ENCODE data around the gene SEMG2.

The SEMG2 gene

GRCh38 chr20:45183084-45183483 lies 38.1 kb upstream of the SEMG2 start:
- Histone ChIP-seq H2AFZ (ENCODE audit: low read length) (no peak overlapping the region), H3K4me2 (ENCODE audit: low read depth, low read length) (no peak overlapping the region), H3K9ac (ENCODE audit: low read length) (no peak overlapping the region), H3K4me1 (ENCODE audit: low read length) (no peaks in the 10 kb centered on the region), H3K9me2 (replicated peaks; ENCODE audit: insufficient read depth, low read length) (no peaks in the 10 kb centered on the region), H3K9me3 (replicated peaks; ENCODE audit: insufficient read depth, low read length) (no peaks in the 10 kb centered on the region), H3K27me3 (replicated peaks; ENCODE audit: insufficient read depth, low read length) (no peaks in the 10 kb centered on the region), H4K20me1 (ENCODE audit: insufficient read depth, low read length) (no peaks in the 10 kb centered on the region), H3K79me2 (ENCODE audit: low read length) (no peaks in the 10 kb centered on the region), H3F3A (ENCODE audit: insufficient read depth, low read length) (no peaks in the 10 kb centered on the region), H3K27ac (ENCODE audit: low read length) (no peak overlapping the region), H3K36me3 (replicated peaks; ENCODE audit: insufficient read depth, low read length) (no peaks in the 10 kb centered on the region), H3K4me3 (ENCODE audit: low read length) (no peak overlapping the region)
- TF ChIP-seq CTCF (IDR thresholded peaks at IDR 0.05; ENCODE audit: low read length), result no peak
- no peak for TF ChIP-seq EZH2phosphoT487 (IDR thresholded peaks at IDR 0.05; ENCODE audit: low read length)
- no peak for DNase-seq

- no peaks in the 10 kb centered on the region for H3K9me3 ChIP-seq (replicated peaks; ENCODE audit: insufficient read depth, low read length)
- no peak overlapping the region for H3K4me3 ChIP-seq (ENCODE audit: low read length)
Measured at GRCh38 chr20:45187693-45188092, 33.5 kb upstream of the SEMG2 start.

GRCh38 chr20:45189067-45189609 lies 32.0 kb upstream of the SEMG2 start:
- H3K79me2 ChIP-seq (ENCODE audit: low read length), result no peaks in the 10 kb centered on the region
- no peak overlapping the region for H3K9ac ChIP-seq (ENCODE audit: low read length)
- H3K4me3 ChIP-seq (ENCODE audit: low read length), result no peak overlapping the region
- H3K4me1 ChIP-seq (ENCODE audit: low read length), result no peaks in the 10 kb centered on the region
- no peaks in the 10 kb centered on the region for H3K36me3 ChIP-seq (replicated peaks; ENCODE audit: insufficient read depth, low read length)
- no peak overlapping the region for H3K4me2 ChIP-seq (ENCODE audit: low read depth, low read length)
- TF ChIP-seq EZH2 (optimal IDR thresholded peaks at IDR 0.05; ENCODE audit: low read depth, low read length), result no peak
- TF ChIP-seq EZH2phosphoT487 (IDR thresholded peaks at IDR 0.05; ENCODE audit: low read length), result no peak
- TF ChIP-seq CTCF (IDR thresholded peaks at IDR 0.05; ENCODE audit: low read length), result no peak
- no peak overlapping the region for H3K27ac ChIP-seq (ENCODE audit: low read length)
- no peak overlapping the region for H2AFZ ChIP-seq (ENCODE audit: low read length)
- no peaks in the 10 kb centered on the region for H3K27me3 ChIP-seq (replicated peaks; ENCODE audit: insufficient read depth, low read length)
- DNase-seq, result no peak
- no peaks in the 10 kb centered on the region for H3K9me3 ChIP-seq (replicated peaks; ENCODE audit: insufficient read depth, low read length)
- H4K20me1 ChIP-seq (ENCODE audit: insufficient read depth, low read length), result no peaks in the 10 kb centered on the region
- H3K9me2 ChIP-seq (replicated peaks; ENCODE audit: insufficient read depth, low read length), result no peaks in the 10 kb centered on the region
- no peaks in the 10 kb centered on the region for H3F3A ChIP-seq (ENCODE audit: insufficient read depth, low read length)

More at GRCh38 chr20:45187693-45188092, 33.5 kb upstream of the SEMG2 start:
- H3K4me1 ChIP-seq (ENCODE audit: low read length), result no peaks in the 10 kb centered on the region
- H3K79me2 ChIP-seq (ENCODE audit: low read length), result no peaks in the 10 kb centered on the region
- no peak overlapping the region for H2AFZ ChIP-seq (ENCODE audit: low read length)
- DNase-seq, result no peak
- no peak overlapping the region for H3K27ac ChIP-seq (ENCODE audit: low read length)
- no peak overlapping the region for H3K9ac ChIP-seq (ENCODE audit: low read length)
- H3K9me2 ChIP-seq (replicated peaks; ENCODE audit: insufficient read depth, low read length), result no peaks in the 10 kb centered on the region
- no peak for TF ChIP-seq EZH2phosphoT487 (IDR thresholded peaks at IDR 0.05; ENCODE audit: low read length)
- no peak for TF ChIP-seq EZH2 (optimal IDR thresholded peaks at IDR 0.05; ENCODE audit: low read depth, low read length)
- no peak for TF ChIP-seq CTCF (IDR thresholded peaks at IDR 0.05; ENCODE audit: low read length)
- H3K4me2 ChIP-seq (ENCODE audit: low read depth, low read length), result no peak overlapping the region
- H3K27me3 ChIP-seq (replicated peaks; ENCODE audit: insufficient read depth, low read length), result no peaks in the 10 kb centered on the region
- H3K36me3 ChIP-seq (replicated peaks; ENCODE audit: insufficient read depth, low read length), result no peaks in the 10 kb centered on the region
- H4K20me1 ChIP-seq (ENCODE audit: insufficient read depth, low read length), result no peaks in the 10 kb centered on the region
- H3F3A ChIP-seq (ENCODE audit: insufficient read depth, low read length), result no peaks in the 10 kb centered on the region

Measured in MM.1S (cell line).